ENCODE data around the gene FBXO9. TPM values are rescaled to one million over a fixed set of nuclear protein-coding genes. Genes with fewer than 3 reads are reported as not detected.

FBXO9 gene
- total RNA-seq, 2 donors from 2014 or later, result 59.0 to 68.6 TPM

DNA sequence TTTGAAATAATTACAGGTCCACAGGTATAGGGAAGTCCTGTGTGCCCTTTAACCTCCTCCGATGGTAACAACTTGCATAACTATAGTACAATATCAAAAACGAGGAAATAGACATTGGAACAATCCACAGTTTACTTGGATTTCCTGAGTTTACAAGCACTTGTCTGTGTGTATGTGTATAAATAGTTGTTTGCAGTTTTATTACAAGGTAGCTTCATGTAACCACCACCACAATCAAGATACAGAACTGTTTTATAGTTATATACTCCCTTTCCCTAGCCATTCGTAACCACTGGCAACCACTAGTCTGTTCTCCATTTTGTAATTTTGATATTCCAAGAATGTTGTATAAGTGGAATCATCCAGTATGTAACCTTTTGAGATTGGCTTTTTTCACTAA is 9.1 kb downstream of the FBXO9 start:
- Mint-ChIP-seq H3K4me1 (peaks cover 8% of the 10 kb centered on the region), H3K27ac (no peak overlapping the region), H3K36me3 (ENCODE audit: low read depth) (no peaks in the 10 kb centered on the region), H3K27me3 (no peaks in the 10 kb centered on the region), H3K4me3 (no peak overlapping the region)
- DNase-seq, result no peak
- no peak for ATAC-seq
- H3K9me3 ChIP-seq (ENCODE audit: control insufficient read depth, low read length, poor library complexity, severe bottlenecking), result no peaks in the 10 kb centered on the region

DNA sequence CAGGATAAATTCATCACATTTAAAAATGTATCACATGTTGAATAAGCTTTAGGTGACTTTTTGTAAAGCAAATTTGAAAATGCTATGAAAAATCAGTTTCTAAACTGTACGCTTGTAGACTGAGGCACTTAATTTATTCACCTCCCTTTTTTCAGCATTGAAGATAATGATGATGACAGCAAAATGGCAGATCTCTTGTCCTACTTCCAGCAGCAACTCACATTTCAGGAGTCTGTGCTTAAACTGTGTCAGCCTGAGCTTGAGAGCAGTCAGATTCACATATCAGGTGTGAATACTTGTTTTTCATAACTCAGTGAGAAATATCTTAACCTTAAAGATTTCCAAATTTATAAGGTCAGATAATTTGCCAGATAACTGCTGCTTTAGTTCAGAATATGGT is 15.6 kb downstream of the FBXO9 start:
- H3K9me3 ChIP-seq (ENCODE audit: control insufficient read depth, low read length, poor library complexity, severe bottlenecking), result no peaks in the 10 kb centered on the region
- Mint-ChIP-seq H3K27me3 (no peaks in the 10 kb centered on the region), H3K4me1 (peaks cover 2% of the 10 kb centered on the region), H3K36me3 (ENCODE audit: low read depth) (peaks cover 2% of the 10 kb centered on the region), H3K4me3 (no peak overlapping the region), H3K27ac (no peak overlapping the region)
- no peak for ATAC-seq
- DNase-seq, result no peak

DNA sequence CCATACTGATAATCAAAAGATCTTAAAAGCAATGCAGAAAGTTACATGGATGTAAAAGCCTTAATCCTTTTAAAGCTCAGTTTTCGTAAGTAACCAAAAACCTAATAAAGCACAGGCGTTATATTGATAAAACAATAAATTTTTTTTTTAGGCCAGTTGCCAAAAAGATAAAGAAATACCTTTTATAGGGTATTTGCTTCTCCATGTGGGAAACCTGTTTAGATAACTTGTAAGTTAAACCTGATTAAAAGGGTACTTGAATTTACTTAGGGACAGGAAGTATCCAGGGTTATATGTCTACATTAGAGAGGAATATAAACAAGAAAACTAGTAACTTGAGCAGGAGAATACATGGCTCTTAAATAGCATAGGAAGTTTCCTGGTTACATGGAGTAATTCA is 21.1 kb downstream of the FBXO9 start:
- H3K4me1 Mint-ChIP-seq, result peaks cover 5% of the 10 kb centered on the region
- no peak for ATAC-seq
- no peaks in the 10 kb centered on the region for H3K9me3 ChIP-seq (ENCODE audit: control insufficient read depth, low read length, poor library complexity, severe bottlenecking)
- DNase-seq, result no peak
- no peak overlapping the region for H3K4me3 Mint-ChIP-seq
- no peak overlapping the region for H3K27ac Mint-ChIP-seq
- no peaks in the 10 kb centered on the region for H3K27me3 Mint-ChIP-seq
- peaks cover 6% of the 10 kb centered on the region for H3K36me3 Mint-ChIP-seq (ENCODE audit: low read depth)

- H3K36me3 Mint-ChIP-seq (ENCODE audit: low read depth), result peaks cover 17% of the 10 kb centered on the region
- peaks cover 8% of the 10 kb centered on the region for H3K4me1 Mint-ChIP-seq
- no peaks in the 10 kb centered on the region for H3K27me3 Mint-ChIP-seq
- no peak for ATAC-seq
- no peak for DNase-seq
- H3K9me3 ChIP-seq (ENCODE audit: control insufficient read depth, low read length, poor library complexity, severe bottlenecking), result no peaks in the 10 kb centered on the region
- no peak overlapping the region for H3K4me3 Mint-ChIP-seq
- H3K27ac Mint-ChIP-seq, result no peak overlapping the region
Observed at GRCh38 chr6:53089948-53090347, 24.7 kb downstream of the FBXO9 start.

GRCh38 chr6:53090576-53090975 is 25.4 kb downstream of the FBXO9 start:
- no peak overlapping the region for H3K4me3 Mint-ChIP-seq
- no peaks in the 10 kb centered on the region for H3K9me3 ChIP-seq (ENCODE audit: control insufficient read depth, low read length, poor library complexity, severe bottlenecking)
- DNase-seq, result no peak
- peaks cover 17% of the 10 kb centered on the region for H3K36me3 Mint-ChIP-seq (ENCODE audit: low read depth)
- H3K27me3 Mint-ChIP-seq, result no peaks in the 10 kb centered on the region
- H3K4me1 Mint-ChIP-seq, result peaks cover 8% of the 10 kb centered on the region
- H3K27ac Mint-ChIP-seq, result no peak overlapping the region
- no peak for ATAC-seq

DNA sequence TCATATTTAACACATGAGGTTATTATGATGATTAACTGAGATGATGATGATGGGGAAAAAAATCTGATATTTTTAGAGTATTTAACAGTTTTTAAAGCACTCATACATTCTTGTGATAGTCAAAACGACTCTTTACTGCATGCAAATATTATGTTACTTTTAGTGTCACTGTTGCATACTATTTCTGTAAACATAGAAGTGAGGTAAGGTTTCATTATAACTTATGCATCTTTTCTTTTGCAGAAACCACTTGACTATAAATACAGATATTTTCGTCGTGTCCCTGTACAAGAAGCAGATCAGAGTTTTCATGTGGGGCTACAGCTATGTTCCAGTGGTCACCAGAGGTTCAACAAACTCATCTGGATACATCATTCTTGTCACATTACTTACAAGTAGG is 30.1 kb downstream of the FBXO9 start:
- ATAC-seq, result no peak
- H3K27me3 Mint-ChIP-seq, result no peaks in the 10 kb centered on the region

DNA sequence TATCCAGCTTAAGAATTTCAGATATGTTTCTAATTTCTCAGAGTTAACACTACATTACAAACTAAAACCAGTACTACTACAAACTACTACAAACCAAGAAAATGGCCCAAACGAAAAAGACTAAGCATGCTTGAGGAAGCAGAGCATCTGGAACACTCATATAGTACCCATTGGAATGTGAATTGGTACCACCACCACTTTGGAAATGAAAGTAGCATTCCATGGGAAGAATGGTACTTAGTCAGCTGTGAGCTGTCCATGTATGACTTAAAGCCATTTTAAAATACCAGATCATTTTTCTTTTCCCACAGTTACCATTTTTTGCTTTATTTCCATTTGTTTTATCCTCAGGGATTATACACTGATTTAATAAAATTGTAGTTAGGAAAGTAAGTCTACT is 30.5 kb downstream of the FBXO9 start:
- ATAC-seq (no peak), DNase-seq (no peak)
- H3K9me3 ChIP-seq (ENCODE audit: control insufficient read depth, low read length, poor library complexity, severe bottlenecking), result no peaks in the 10 kb centered on the region
- Mint-ChIP-seq H3K4me1 (peaks cover 5% of the 10 kb centered on the region), H3K27me3 (no peaks in the 10 kb centered on the region), H3K36me3 (ENCODE audit: low read depth) (peaks cover 13% of the 10 kb centered on the region), H3K4me3 (no peak overlapping the region), H3K27ac (no peak overlapping the region)

More for the DNA sequence above, 30.1 kb downstream of the FBXO9 start:
- H3K9me3 ChIP-seq (ENCODE audit: control insufficient read depth, low read length, poor library complexity, severe bottlenecking), result no peaks in the 10 kb centered on the region
- peaks cover 5% of the 10 kb centered on the region for H3K4me1 Mint-ChIP-seq
- H3K27ac Mint-ChIP-seq, result no peak overlapping the region
- DNase-seq, result no peak
- H3K36me3 Mint-ChIP-seq (ENCODE audit: low read depth), result peaks cover 13% of the 10 kb centered on the region
- H3K4me3 Mint-ChIP-seq, result no peak overlapping the region

- DNase-seq (no peak), ATAC-seq (no peak)
- no peak overlapping the region for H3K27ac Mint-ChIP-seq
- H3K4me3 Mint-ChIP-seq, result no peak overlapping the region
- no peaks in the 10 kb centered on the region for H3K9me3 ChIP-seq (ENCODE audit: control insufficient read depth, low read length, poor library complexity, severe bottlenecking)
- H3K4me1 Mint-ChIP-seq, result no peaks in the 10 kb centered on the region
- H3K27me3 Mint-ChIP-seq, result no peaks in the 10 kb centered on the region
- peaks cover 9% of the 10 kb centered on the region for H3K36me3 Mint-ChIP-seq (ENCODE audit: low read depth)
Observed at GRCh38 chr6:53100561-53100960, 35.4 kb downstream of the FBXO9 start.

GRCh38 chr6:53101006-53101405 is 35.8 kb downstream of the FBXO9 start:
- no peak for ATAC-seq
- H3K36me3 Mint-ChIP-seq (ENCODE audit: low read depth), result peaks cover 9% of the 10 kb centered on the region
- H3K27me3 Mint-ChIP-seq, result no peaks in the 10 kb centered on the region
- H3K9me3 ChIP-seq (ENCODE audit: control insufficient read depth, low read length, poor library complexity, severe bottlenecking), result no peaks in the 10 kb centered on the region
- no peaks in the 10 kb centered on the region for H3K4me1 Mint-ChIP-seq
- no peak overlapping the region for H3K4me3 Mint-ChIP-seq
- H3K27ac Mint-ChIP-seq, result no peak overlapping the region
- DNase-seq, result no peak

GRCh38 chr6:53103993-53104675 is 38.9 kb downstream of the FBXO9 start:
- peaks cover 12% of the 10 kb centered on the region for H3K36me3 Mint-ChIP-seq (ENCODE audit: low read depth)
- no peak overlapping the region for H3K4me3 Mint-ChIP-seq

GRCh38 chr6:53104916-53105315 is 39.7 kb downstream of the FBXO9 start:
- no peaks in the 10 kb centered on the region for H3K9me3 ChIP-seq (ENCODE audit: control insufficient read depth, low read length, poor library complexity, severe bottlenecking)
- ATAC-seq, result no peak
- Mint-ChIP-seq H3K27ac (no peak overlapping the region), H3K4me3 (no peak overlapping the region), H3K4me1 (no peaks in the 10 kb centered on the region), H3K36me3 (ENCODE audit: low read depth) (peaks cover 12% of the 10 kb centered on the region), H3K27me3 (no peaks in the 10 kb centered on the region)
- no peak for DNase-seq

More at GRCh38 chr6:53103993-53104675, 38.9 kb downstream of the FBXO9 start:
- no peak for DNase-seq
- no peaks in the 10 kb centered on the region for H3K9me3 ChIP-seq (ENCODE audit: control insufficient read depth, low read length, poor library complexity, severe bottlenecking)
- ATAC-seq, result no peak
- Mint-ChIP-seq H3K27ac (no peak overlapping the region), H3K27me3 (no peaks in the 10 kb centered on the region), H3K4me1 (no peaks in the 10 kb centered on the region)

GRCh38 chr6:53107091-53107490 is 41.9 kb downstream of the FBXO9 start:
- H3K36me3 Mint-ChIP-seq (ENCODE audit: low read depth), result peaks cover 4% of the 10 kb centered on the region
- ATAC-seq (no peak), DNase-seq (no peak)
- H3K4me1 Mint-ChIP-seq, result no peaks in the 10 kb centered on the region
- no peak overlapping the region for H3K4me3 Mint-ChIP-seq
- H3K27ac Mint-ChIP-seq, result no peak overlapping the region
- no peaks in the 10 kb centered on the region for H3K9me3 ChIP-seq (ENCODE audit: control insufficient read depth, low read length, poor library complexity, severe bottlenecking)
- H3K27me3 Mint-ChIP-seq, result no peaks in the 10 kb centered on the region

- peaks cover 2% of the 10 kb centered on the region for H3K36me3 Mint-ChIP-seq (ENCODE audit: low read depth)
- H3K27me3 Mint-ChIP-seq, result no peaks in the 10 kb centered on the region
- H3K4me1 Mint-ChIP-seq, result peaks cover 7% of the 10 kb centered on the region
- ATAC-seq (no peak), DNase-seq (no peak)
- no peak overlapping the region for H3K27ac Mint-ChIP-seq
- no peak overlapping the region for H3K4me3 Mint-ChIP-seq
- no peaks in the 10 kb centered on the region for H3K9me3 ChIP-seq (ENCODE audit: control insufficient read depth, low read length, poor library complexity, severe bottlenecking)
Observed at GRCh38 chr6:53109612-53110011, 44.4 kb downstream of the FBXO9 start.

- ATAC-seq (no peak), DNase-seq (no peak)
- Mint-ChIP-seq H3K27ac (no peak overlapping the region), H3K4me3 (no peak overlapping the region), H3K27me3 (no peaks in the 10 kb centered on the region), H3K36me3 (ENCODE audit: low read depth) (peaks cover 2% of the 10 kb centered on the region), H3K4me1 (peaks cover 7% of the 10 kb centered on the region)
- peaks cover 3% of the 10 kb centered on the region for H3K9me3 ChIP-seq (ENCODE audit: control insufficient read depth, low read length, poor library complexity, severe bottlenecking)
Observed at GRCh38 chr6:53111865-53112264, 46.7 kb downstream of the FBXO9 start.
